ENCODE measurements around the gene CERS6.

DNA sequence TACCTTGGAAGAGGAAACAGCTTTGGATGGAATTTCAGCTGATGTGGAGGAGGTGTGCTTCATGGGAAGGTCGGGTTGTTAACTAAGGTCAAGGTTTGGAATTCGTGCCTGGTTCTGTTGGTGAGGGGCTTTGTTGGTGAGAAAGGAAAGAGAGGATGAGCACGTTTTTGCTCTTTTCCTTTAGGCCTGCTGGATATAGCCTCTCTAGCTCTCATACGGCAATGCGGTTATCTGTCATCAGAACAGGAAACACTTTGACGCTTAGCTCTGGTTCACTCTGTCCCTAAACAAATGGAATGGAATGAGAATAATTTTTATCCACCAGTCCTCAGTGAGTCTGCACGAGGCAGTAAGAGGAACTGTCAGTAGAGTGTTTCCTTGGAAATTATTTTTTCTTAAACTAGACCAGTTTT is 176.6 kb downstream of the CERS6 start:
- TF ChIP-seq, protein P1, sequence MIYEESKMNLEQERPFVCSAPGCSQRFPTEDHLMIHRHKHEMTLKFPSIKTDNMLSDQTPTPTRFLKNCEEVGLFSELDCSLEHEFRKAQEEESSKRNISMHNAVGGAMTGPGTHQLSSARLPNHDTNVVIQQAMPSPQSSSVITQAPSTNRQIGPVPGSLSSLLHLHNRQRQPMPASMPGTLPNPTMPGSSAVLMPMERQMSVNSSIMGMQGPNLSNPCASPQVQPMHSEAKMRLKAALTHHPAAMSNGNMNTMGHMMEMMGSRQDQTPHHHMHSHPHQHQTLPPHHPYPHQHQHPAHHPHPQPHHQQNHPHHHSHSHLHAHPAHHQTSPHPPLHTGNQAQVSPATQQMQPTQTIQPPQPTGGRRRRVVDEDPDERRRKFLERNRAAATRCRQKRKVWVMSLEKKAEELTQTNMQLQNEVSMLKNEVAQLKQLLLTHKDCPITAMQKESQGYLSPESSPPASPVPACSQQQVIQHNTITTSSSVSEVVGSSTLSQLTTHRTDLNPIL (CRISPR knock-in tag; IDR thresholded peaks at IDR 0.05; ENCODE audit: low read depth), result no peak
- TF ChIP-seq ZFP3 (CRISPR knock-in tag; IDR thresholded peaks at IDR 0.05) (no peak), ARNTL (CRISPR knock-in tag; IDR thresholded peaks at IDR 0.05; ENCODE audit: borderline replicate concordance, low read depth) (no peak), ZNF70 (CRISPR knock-in tag; IDR thresholded peaks at IDR 0.05) (no peak), ZFP30 (CRISPR knock-in tag; IDR thresholded peaks at IDR 0.05) (no peak), TOX (CRISPR knock-in tag; IDR thresholded peaks at IDR 0.05; ENCODE audit: borderline replicate concordance) (no peak)
